ENCODE results near the gene HELQ. TPM values are rescaled to one million over a fixed set of nuclear protein-coding genes. Genes with fewer than 3 reads are reported as not detected.

The HELQ gene
- total and polyA plus RNA-seq, 9 of the 15 experiments (the other 6 are each of a cell fraction or from before 2014, with no cell fraction given): 3.5 to 15.2 (median 11.9) TPM

GRCh38 chr4:83388313-83388676 lies 67.3 kb downstream of the HELQ start:
- DNase-seq (ENCODE audit: extremely low read depth in 1 of 4, low spot score in 3 of 4) (peak in 2 of 4 experiments; percentile 28 to 39), FAIRE-seq (peak; percentile 59), ATAC-seq (peak; percentile 78)
- in situ Hi-C loops (cut with MboI) (no loop called here), intact Hi-C loops (cut with micrococcal nuclease) (no loop called here)
- 22% methylated on average over 4 of the region's 4 CpGs for WGBS (ENCODE audit: insufficient coverage, low coverage, missing lambda C conversion rate)
- Histone ChIP-seq H3K4me1 (replicated peaks in 1 of 2; ENCODE audit: control insufficient read depth in 2 of 2, insufficient read depth in 2 of 2, low read length in 2 of 2) (no peaks in the 10 kb centered on the region), H3K79me2 (ENCODE audit: control insufficient read depth, insufficient read depth, low read length) (no peaks in the 10 kb centered on the region), H3K9me1 (ENCODE audit: control insufficient read depth, insufficient read depth, low read length) (no peaks in the 10 kb centered on the region), H3K36me3 (ENCODE audit: control insufficient read depth, insufficient read depth, low read length) (no peaks in the 10 kb centered on the region), H3K9me3 (replicated peaks; ENCODE audit: control insufficient read depth, insufficient read depth, low read depth, low read length) (no peaks in the 10 kb centered on the region), H4K20me1 (replicated peaks; ENCODE audit: control insufficient read depth, insufficient read depth, low read length) (no peaks in the 10 kb centered on the region), H3K4me2 (ENCODE audit: insufficient read depth, low read length) (no peak overlapping the region), H3K9ac (ENCODE audit: insufficient read depth in 1 of 2, low read depth in 2 of 2, low read length in 2 of 2) (no peak overlapping the region), H3K4me3 (no peak overlapping the region), H2AFZ (ENCODE audit: low read depth, low read length) (peak overlapping the region; percentile 53), H3K27ac (ENCODE audit: extremely low read depth, low read depth, low read length) (no peak overlapping the region), H3K27me3 (ENCODE audit: control insufficient read depth in 2 of 2, insufficient read depth in 2 of 2, low read length in 2 of 2) (0 out of 5 replicates have a peak, but pooled peaks cover 0 to 10% of the 10 kb centered on the region in 2 experiments)
- POLR2A ChIA-PET: interaction anchor here (0.6 to 1.5 kb wide), 3 partner anchors 9 to 98 kb away, joined by 3 to 6 read pairs (median 3); no protein-coding TSS in a partner anchor
- CTCF ChIA-PET (ENCODE audit: low intra/inter-chr PET ratio): no interaction called here
- no TSS peak for BruUV-seq (replicated peaks)
- TF ChIP-seq NR2C1 (IDR thresholded peaks at IDR 0.05) (peak; percentile 25; the same call in 1 of the 2 replicates), NR2C1 (tag; IDR thresholded peaks at IDR 0.05) (0 out of 2 replicates have a peak, but pooled peaks have one; percentile 46), RBM17 (IDR thresholded peaks at IDR 0.05; ENCODE audit: borderline replicate concordance, low read depth, low read length) (no peak), RAD21 (CRISPR knock-in tag; conservative IDR thresholded peaks at IDR 0.05 in 1 of 2, IDR thresholded peaks at IDR 0.05 in 1 of 2) (peak; percentile 10 to 55; a peak in 2 of 4 replicates), ELF1 (tag; IDR thresholded peaks at IDR 0.05) (peak; percentile 73), ERF (CRISPR knock-in tag; IDR thresholded peaks at IDR 0.05) (no peak), NR4A1 (CRISPR knock-in tag; IDR thresholded peaks at IDR 0.05) (no peak), NR4A1 (tag; IDR thresholded peaks at IDR 0.05) (0 out of 2 replicates have a peak, but pooled peaks have one; percentile 10), DEAF1 (CRISPR knock-in tag; IDR thresholded peaks at IDR 0.05) (peak; percentile 22; the same call in 1 of the 2 replicates), HNRNPUL1 (IDR thresholded peaks at IDR 0.05; ENCODE audit: low read length) (no peak)
- TF ChIP-seq, protein P1, sequence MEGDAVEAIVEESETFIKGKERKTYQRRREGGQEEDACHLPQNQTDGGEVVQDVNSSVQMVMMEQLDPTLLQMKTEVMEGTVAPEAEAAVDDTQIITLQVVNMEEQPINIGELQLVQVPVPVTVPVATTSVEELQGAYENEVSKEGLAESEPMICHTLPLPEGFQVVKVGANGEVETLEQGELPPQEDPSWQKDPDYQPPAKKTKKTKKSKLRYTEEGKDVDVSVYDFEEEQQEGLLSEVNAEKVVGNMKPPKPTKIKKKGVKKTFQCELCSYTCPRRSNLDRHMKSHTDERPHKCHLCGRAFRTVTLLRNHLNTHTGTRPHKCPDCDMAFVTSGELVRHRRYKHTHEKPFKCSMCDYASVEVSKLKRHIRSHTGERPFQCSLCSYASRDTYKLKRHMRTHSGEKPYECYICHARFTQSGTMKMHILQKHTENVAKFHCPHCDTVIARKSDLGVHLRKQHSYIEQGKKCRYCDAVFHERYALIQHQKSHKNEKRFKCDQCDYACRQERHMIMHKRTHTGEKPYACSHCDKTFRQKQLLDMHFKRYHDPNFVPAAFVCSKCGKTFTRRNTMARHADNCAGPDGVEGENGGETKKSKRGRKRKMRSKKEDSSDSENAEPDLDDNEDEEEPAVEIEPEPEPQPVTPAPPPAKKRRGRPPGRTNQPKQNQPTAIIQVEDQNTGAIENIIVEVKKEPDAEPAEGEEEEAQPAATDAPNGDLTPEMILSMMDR (IDR thresholded peaks at IDR 0.05 in 2 of 3, conservative IDR thresholded peaks at IDR 0.05 in 1 of 3; ENCODE audit: insufficient read depth in 2 of 3, low read depth in 1 of 3, low read length in 3 of 3): peak in 1 of 3 experiments; percentile 27; a peak in 1 of 6 replicates

Data from K562 (cell line).